Measurements from ENCODE around the gene SBF2.

The SBF2 gene

GRCh38 chr11:10012068-10012467, 282.0 kb downstream of the SBF2 start:
- no peak overlapping the region for H3K23ac ChIP-seq (ENCODE audit: low read length in 2 of 2)
- H2BK12ac ChIP-seq (ENCODE audit: low read length in 2 of 2), result no peak overlapping the region
- H2AFZ ChIP-seq (ENCODE audit: low read depth, low read length), result no peak overlapping the region
- H2BK5ac ChIP-seq (ENCODE audit: low read depth, low read length, poor library complexity, severe bottlenecking), result no peak overlapping the region
- no peak overlapping the region for H2BK15ac ChIP-seq (ENCODE audit: low read depth, poor library complexity, severe bottlenecking)
- no peak overlapping the region for H3K27ac ChIP-seq (ENCODE audit: low read length, poor library complexity, severe bottlenecking)
- no peak overlapping the region for H3K18ac ChIP-seq (ENCODE audit: low read depth in 1 of 2, low read length in 2 of 2)
- peaks cover 1% of the 10 kb centered on the region for H3K79me1 ChIP-seq (replicated peaks; ENCODE audit: low read length, poor library complexity, severe bottlenecking)
- H3K9ac ChIP-seq (ENCODE audit: low read length), result no peak overlapping the region
- 96% methylated on average over 3 of the region's 3 CpGs for WGBS
- no peak overlapping the region for H3K4ac ChIP-seq (ENCODE audit: low read depth in 1 of 2, low read length in 2 of 2)
- peaks cover 6 to 46% of the 10 kb centered on the region in 2 experiments for H3K36me3 ChIP-seq (ENCODE audit: control insufficient read depth in 1 of 2, insufficient read depth in 2 of 2, low read depth in 1 of 2, low read length in 2 of 2)
- H2AK5ac ChIP-seq (ENCODE audit: low read length, severe bottlenecking), result no peak overlapping the region
- DNase-seq, result no peak
- H4K91ac ChIP-seq (ENCODE audit: low read length), result no peak overlapping the region
- H3K4me1 ChIP-seq (ENCODE audit: control insufficient read depth, insufficient read depth, low read depth, low read length), result no peaks in the 10 kb centered on the region
- H3K14ac ChIP-seq (ENCODE audit: low read length in 2 of 2), result no peak overlapping the region
- no peaks in the 10 kb centered on the region for H3K27me3 ChIP-seq (ENCODE audit: control insufficient read depth in 1 of 2, insufficient read depth in 1 of 2, low read length in 2 of 2)
- no peak overlapping the region for H3K4me2 ChIP-seq (ENCODE audit: low read length, poor library complexity, severe bottlenecking)
- peaks cover 84% of the 10 kb centered on the region for H3K9me3 ChIP-seq (ENCODE audit: control insufficient read depth, low read length)
- H2BK120ac ChIP-seq (ENCODE audit: low read depth, low read length), result no peak overlapping the region
- H3K4me3 ChIP-seq (ENCODE audit: insufficient read depth in 1 of 2, low read depth in 1 of 2, low read length in 2 of 2), result no peak overlapping the region
- no peak overlapping the region for H4K8ac ChIP-seq (ENCODE audit: low read length)

GRCh38 chr11:10005955-10006525, 288.0 kb downstream of the SBF2 start:
- DNase-seq, result no peak
- no peak overlapping the region for H4K91ac ChIP-seq (ENCODE audit: low read length)
- no peak overlapping the region for H3K23ac ChIP-seq (ENCODE audit: low read length in 2 of 2)

GRCh38 chr11:10004526-10005113, 289.4 kb downstream of the SBF2 start:
- Histone ChIP-seq H3K27me3 (ENCODE audit: control insufficient read depth in 1 of 2, insufficient read depth in 1 of 2, low read length in 2 of 2) (no peaks in the 10 kb centered on the region), H3K4me1 (ENCODE audit: control insufficient read depth, insufficient read depth, low read depth, low read length) (peaks cover 4% of the 10 kb centered on the region), H4K8ac (ENCODE audit: low read length) (no peak overlapping the region), H3K9ac (ENCODE audit: low read length) (no peak overlapping the region), H3K23ac (ENCODE audit: low read length in 2 of 2) (no peak overlapping the region), H3K4ac (ENCODE audit: low read depth in 1 of 2, low read length in 2 of 2) (no peak overlapping the region), H3K14ac (ENCODE audit: low read length in 2 of 2) (no peak overlapping the region), H3K4me2 (ENCODE audit: low read length, poor library complexity, severe bottlenecking) (no peak overlapping the region), H2AK5ac (ENCODE audit: low read length, severe bottlenecking) (peak overlapping the region; percentile 23), H3K9me3 (ENCODE audit: control insufficient read depth, low read length) (peaks cover 35% of the 10 kb centered on the region), H3K36me3 (ENCODE audit: control insufficient read depth in 1 of 2, insufficient read depth in 2 of 2, low read depth in 1 of 2, low read length in 2 of 2) (peaks cover 2 to 26% of the 10 kb centered on the region in 2 experiments), H2BK12ac (ENCODE audit: low read length in 2 of 2) (no peak overlapping the region), H3K79me1 (replicated peaks; ENCODE audit: low read length, poor library complexity, severe bottlenecking) (peaks cover 1% of the 10 kb centered on the region), H2BK15ac (ENCODE audit: low read depth, poor library complexity, severe bottlenecking) (no peak overlapping the region), H2BK120ac (ENCODE audit: low read depth, low read length) (no peak overlapping the region), H3K18ac (ENCODE audit: low read depth in 1 of 2, low read length in 2 of 2) (no peak overlapping the region), H3K27ac (ENCODE audit: low read length, poor library complexity, severe bottlenecking) (no peak overlapping the region), H4K91ac (ENCODE audit: low read length) (no peak overlapping the region), H3K4me3 (ENCODE audit: insufficient read depth in 1 of 2, low read depth in 1 of 2, low read length in 2 of 2) (no peak overlapping the region), H2AFZ (ENCODE audit: low read depth, low read length) (no peak overlapping the region), H2BK5ac (ENCODE audit: low read depth, low read length, poor library complexity, severe bottlenecking) (no peak overlapping the region)
- no peak for DNase-seq
- 82% methylated on average over 1 of the region's 1 CpG for WGBS

More at GRCh38 chr11:10005955-10006525, 288.0 kb downstream of the SBF2 start:
- Histone ChIP-seq H2BK120ac (ENCODE audit: low read depth, low read length) (no peak overlapping the region), H3K27ac (ENCODE audit: low read length, poor library complexity, severe bottlenecking) (no peak overlapping the region), H4K8ac (ENCODE audit: low read length) (no peak overlapping the region), H3K27me3 (ENCODE audit: control insufficient read depth in 1 of 2, insufficient read depth in 1 of 2, low read length in 2 of 2) (no peaks in the 10 kb centered on the region), H3K14ac (ENCODE audit: low read length in 2 of 2) (no peak overlapping the region), H2BK12ac (ENCODE audit: low read length in 2 of 2) (no peak overlapping the region), H3K9me3 (ENCODE audit: control insufficient read depth, low read length) (peaks cover 49% of the 10 kb centered on the region), H2BK5ac (ENCODE audit: low read depth, low read length, poor library complexity, severe bottlenecking) (no peak overlapping the region), H3K36me3 (ENCODE audit: control insufficient read depth in 1 of 2, insufficient read depth in 2 of 2, low read depth in 1 of 2, low read length in 2 of 2) (peaks cover 2 to 20% of the 10 kb centered on the region in 2 experiments), H2BK15ac (ENCODE audit: low read depth, poor library complexity, severe bottlenecking) (no peak overlapping the region), H2AFZ (ENCODE audit: low read depth, low read length) (no peak overlapping the region), H3K4ac (ENCODE audit: low read depth in 1 of 2, low read length in 2 of 2) (no peak overlapping the region), H3K9ac (ENCODE audit: low read length) (no peak overlapping the region), H3K79me1 (replicated peaks; ENCODE audit: low read length, poor library complexity, severe bottlenecking) (peaks cover 1% of the 10 kb centered on the region), H2AK5ac (ENCODE audit: low read length, severe bottlenecking) (no peak overlapping the region), H3K18ac (ENCODE audit: low read depth in 1 of 2, low read length in 2 of 2) (no peak overlapping the region), H3K4me1 (ENCODE audit: control insufficient read depth, insufficient read depth, low read depth, low read length) (peaks cover 4% of the 10 kb centered on the region), H3K4me3 (ENCODE audit: insufficient read depth in 1 of 2, low read depth in 1 of 2, low read length in 2 of 2) (no peak overlapping the region), H3K4me2 (ENCODE audit: low read length, poor library complexity, severe bottlenecking) (no peak overlapping the region)
- WGBS, result 98% methylated on average over 5 of the region's 5 CpGs

- Histone ChIP-seq H3K14ac (ENCODE audit: low read length in 2 of 2) (no peak overlapping the region), H3K4me1 (ENCODE audit: control insufficient read depth, insufficient read depth, low read depth, low read length) (peaks cover 4% of the 10 kb centered on the region), H3K4me3 (ENCODE audit: insufficient read depth in 1 of 2, low read depth in 1 of 2, low read length in 2 of 2) (no peak overlapping the region), H3K36me3 (ENCODE audit: control insufficient read depth in 1 of 2, insufficient read depth in 2 of 2, low read depth in 1 of 2, low read length in 2 of 2) (peaks cover 0 to 40% of the 10 kb centered on the region in 2 experiments), H2BK5ac (ENCODE audit: low read depth, low read length, poor library complexity, severe bottlenecking) (no peak overlapping the region), H3K18ac (ENCODE audit: low read depth in 1 of 2, low read length in 2 of 2) (no peak overlapping the region), H2BK12ac (ENCODE audit: low read length in 2 of 2) (no peak overlapping the region), H4K91ac (ENCODE audit: low read length) (no peak overlapping the region), H4K8ac (ENCODE audit: low read length) (no peak overlapping the region), H3K4ac (ENCODE audit: low read depth in 1 of 2, low read length in 2 of 2) (no peak overlapping the region), H3K4me2 (ENCODE audit: low read length, poor library complexity, severe bottlenecking) (no peak overlapping the region), H3K27ac (ENCODE audit: low read length, poor library complexity, severe bottlenecking) (no peak overlapping the region), H3K27me3 (ENCODE audit: control insufficient read depth in 1 of 2, insufficient read depth in 1 of 2, low read length in 2 of 2) (no peaks in the 10 kb centered on the region), H2BK120ac (ENCODE audit: low read depth, low read length) (no peak overlapping the region), H3K79me1 (replicated peaks; ENCODE audit: low read length, poor library complexity, severe bottlenecking) (peaks cover 1% of the 10 kb centered on the region), H3K23ac (ENCODE audit: low read length in 2 of 2) (no peak overlapping the region), H3K9ac (ENCODE audit: low read length) (no peak overlapping the region), H2AFZ (ENCODE audit: low read depth, low read length) (no peak overlapping the region), H2AK5ac (ENCODE audit: low read length, severe bottlenecking) (no peak overlapping the region), H2BK15ac (ENCODE audit: low read depth, poor library complexity, severe bottlenecking) (no peak overlapping the region), H3K9me3 (ENCODE audit: control insufficient read depth, low read length) (peaks cover 15% of the 10 kb centered on the region)
- no peak for DNase-seq
- no CpG with 5 or more reads among the region's 1 CpG for WGBS
Measured at GRCh38 chr11:10002221-10002620, 291.8 kb downstream of the SBF2 start.

Data from mesenchymal stem cell (in vitro differentiated cells and primary cell).